Loucy (cell line): ENCODE results near the gene COA5.

Source experiments
- H2AFZ ChIP-seq: fragments of 200-600 bp; sonication (generic); 2 replicates; pipeline ENCODE4 v1.6.0; 2016; ENCODE audit warnings: antibody characterized with exemption, mild to moderate bottlenecking, low read length, moderate library complexity
- H3F3A ChIP-seq: fragments of 200-600 bp; 2 replicates; pipeline ENCODE4 v1.6.0; 2016; ENCODE audit warnings: antibody characterized with exemption, low read depth, mild to moderate bottlenecking
- H3K27me3 ChIP-seq: fragments of 200-600 bp; sonication (generic); 2 replicates; pipeline ENCODE4 v1.6.1; 2014; ENCODE audit warnings: low read length, mild to moderate bottlenecking; ENCODE audit not compliant: insufficient read depth, poor library complexity, severe bottlenecking
- H3K36me3 ChIP-seq: fragments of 200-600 bp; sonication (generic); 2 replicates; pipeline ENCODE4 v1.6.1; 2016; ENCODE audit warnings: low read length; ENCODE audit not compliant: insufficient read depth
- H3K4me1 ChIP-seq: fragments of 200-600 bp; sonication (generic); 2 replicates; pipeline ENCODE4 v1.5.1; 2014; ENCODE audit warnings: low read length, mild to moderate bottlenecking; ENCODE audit not compliant: insufficient read depth, poor library complexity, severe bottlenecking
- H3K4me2 ChIP-seq: fragments of 200-600 bp; sonication (generic); 2 replicates; pipeline ENCODE4 v1.6.0; 2014; ENCODE audit warnings: antibody characterized with exemption, low read length, low read depth, mild to moderate bottlenecking; ENCODE audit not compliant: poor library complexity, severe bottlenecking
- H3K4me3 ChIP-seq: fragments of 200-600 bp; sonication (generic); 2 replicates; pipeline ENCODE4 v1.5.1; 2014; ENCODE audit warnings: low read length, mild to moderate bottlenecking, mixed read lengths; ENCODE audit not compliant: poor library complexity, severe bottlenecking
- H3K79me2 ChIP-seq: fragments of 200-600 bp; sonication (generic); 2 replicates; pipeline ENCODE4 v1.6.1; 2014; ENCODE audit warnings: low read length; ENCODE audit not compliant: insufficient read depth
- H3K9ac ChIP-seq: fragments of 200-600 bp; sonication (generic); 2 replicates; pipeline ENCODE4 v1.6.0; 2014; ENCODE audit warnings: mild to moderate bottlenecking, low read depth, low read length, moderate library complexity; ENCODE audit not compliant: poor library complexity, severe bottlenecking
- H3K9me2 ChIP-seq: fragments of 200-600 bp; sonication (generic); replicated peaks from 2 replicates; pipeline ENCODE4 v1.6.1; 2016; ENCODE audit warnings: low read depth, low read length, mixed read lengths
- H3K9me3 ChIP-seq: fragments of 200-600 bp; sonication (generic); 2 replicates; pipeline ENCODE4 v1.6.1; 2014; ENCODE audit warnings: mild to moderate bottlenecking, antibody characterized with exemption, low read length, low read depth; ENCODE audit not compliant: insufficient read depth
- H4K20me1 ChIP-seq: fragments of 200-600 bp; sonication (generic); 2 replicates; pipeline ENCODE4 v1.6.0; 2014; ENCODE audit warnings: antibody characterized with exemption, low read length, mild to moderate bottlenecking; ENCODE audit not compliant: insufficient read depth, poor library complexity, severe bottlenecking
- EZH2phosphoT487 ChIP-seq: fragments of 200-600 bp; IDR thresholded peaks from 2 replicates; pipeline ENCODE4 v1.6.1; 2018; ENCODE audit warnings: antibody characterized with exemption, mild to moderate bottlenecking, moderate library complexity, borderline replicate concordance
- TF ChIP-seq, protein P1 (sequence below): fragments of 200-600 bp; sonication (generic); conservative IDR thresholded peaks from 2 replicates; pipeline ENCODE4 v1.5.1; 2014; ENCODE audit warnings: mild to moderate bottlenecking, antibody characterized with exemption, low read length

COA5 gene

DNA sequence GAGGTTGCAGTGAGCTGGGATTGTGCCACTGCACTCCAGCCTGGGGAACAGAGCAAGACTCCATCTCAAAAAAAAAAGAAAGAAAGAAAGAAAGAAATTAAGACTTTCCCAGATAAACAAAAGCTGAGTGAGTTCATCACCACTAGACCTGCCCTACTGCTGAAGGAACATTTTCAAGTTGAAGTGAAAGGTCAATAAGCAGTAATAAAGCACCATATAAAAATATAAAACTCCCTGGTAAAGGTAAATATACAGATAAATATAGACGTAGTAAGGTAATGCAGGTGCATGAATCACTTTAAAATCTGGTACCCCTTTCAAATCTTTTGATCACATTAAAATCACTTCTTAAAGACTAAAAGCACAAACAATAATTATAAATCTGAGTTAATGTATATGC, 42.7 kb upstream of the COA5 start:
- H3F3A ChIP-seq: no peaks in the 10 kb centered on the region
- H3K4me1 ChIP-seq: peaks cover 15% of the 10 kb centered on the region
- H3K79me2 ChIP-seq: no peaks in the 10 kb centered on the region
- no peaks in the 10 kb centered on the region for H3K27me3 ChIP-seq
- H3K4me3 ChIP-seq: no peak overlapping the region
- TF ChIP-seq, protein P1, sequence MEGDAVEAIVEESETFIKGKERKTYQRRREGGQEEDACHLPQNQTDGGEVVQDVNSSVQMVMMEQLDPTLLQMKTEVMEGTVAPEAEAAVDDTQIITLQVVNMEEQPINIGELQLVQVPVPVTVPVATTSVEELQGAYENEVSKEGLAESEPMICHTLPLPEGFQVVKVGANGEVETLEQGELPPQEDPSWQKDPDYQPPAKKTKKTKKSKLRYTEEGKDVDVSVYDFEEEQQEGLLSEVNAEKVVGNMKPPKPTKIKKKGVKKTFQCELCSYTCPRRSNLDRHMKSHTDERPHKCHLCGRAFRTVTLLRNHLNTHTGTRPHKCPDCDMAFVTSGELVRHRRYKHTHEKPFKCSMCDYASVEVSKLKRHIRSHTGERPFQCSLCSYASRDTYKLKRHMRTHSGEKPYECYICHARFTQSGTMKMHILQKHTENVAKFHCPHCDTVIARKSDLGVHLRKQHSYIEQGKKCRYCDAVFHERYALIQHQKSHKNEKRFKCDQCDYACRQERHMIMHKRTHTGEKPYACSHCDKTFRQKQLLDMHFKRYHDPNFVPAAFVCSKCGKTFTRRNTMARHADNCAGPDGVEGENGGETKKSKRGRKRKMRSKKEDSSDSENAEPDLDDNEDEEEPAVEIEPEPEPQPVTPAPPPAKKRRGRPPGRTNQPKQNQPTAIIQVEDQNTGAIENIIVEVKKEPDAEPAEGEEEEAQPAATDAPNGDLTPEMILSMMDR: no peak
- no peak for TF ChIP-seq EZH2phosphoT487
- peaks cover 14% of the 10 kb centered on the region; the same call in 1 of the 2 replicates for H3K36me3 ChIP-seq
- no peak overlapping the region for H3K4me2 ChIP-seq
- no peaks in the 10 kb centered on the region for H3K9me2 ChIP-seq
- H4K20me1 ChIP-seq: no peaks in the 10 kb centered on the region
- no peaks in the 10 kb centered on the region for H3K9me3 ChIP-seq
- no peak overlapping the region for H2AFZ ChIP-seq
- no peak overlapping the region for H3K9ac ChIP-seq

DNA sequence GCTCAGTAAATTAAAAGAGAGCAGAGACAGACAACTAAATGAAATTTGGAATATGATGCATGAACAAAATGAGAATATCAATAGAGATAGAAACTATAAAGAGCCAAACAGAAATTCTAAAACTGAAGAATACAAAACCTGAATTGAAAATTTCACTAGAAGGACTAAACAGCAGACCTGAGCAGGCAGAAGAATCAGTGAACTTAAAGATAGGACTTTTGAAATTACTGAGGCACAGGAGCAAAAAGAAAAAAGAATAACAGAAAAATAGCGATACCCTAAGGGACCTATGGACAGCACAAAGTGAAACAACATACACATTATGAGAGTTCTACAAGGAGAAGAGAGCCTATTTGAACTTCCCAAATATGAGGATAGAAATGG, 41.7 kb upstream of the COA5 start:
- H3K9ac ChIP-seq: no peak overlapping the region
- peaks cover 14% of the 10 kb centered on the region; the same call in 1 of the 2 replicates for H3K36me3 ChIP-seq
- H3K9me3 ChIP-seq: no peaks in the 10 kb centered on the region
- no peak overlapping the region for H3K4me3 ChIP-seq
- TF ChIP-seq EZH2phosphoT487: no peak
- TF ChIP-seq, protein P1: no peak
- no peaks in the 10 kb centered on the region for H3K79me2 ChIP-seq
- peaks cover 8% of the 10 kb centered on the region for H3K4me1 ChIP-seq
- H2AFZ ChIP-seq: no peak overlapping the region
- H3K9me2 ChIP-seq: no peaks in the 10 kb centered on the region
- no peak overlapping the region for H3K4me2 ChIP-seq
- H3F3A ChIP-seq: no peaks in the 10 kb centered on the region
- H4K20me1 ChIP-seq: no peaks in the 10 kb centered on the region
- no peaks in the 10 kb centered on the region for H3K27me3 ChIP-seq

DNA sequence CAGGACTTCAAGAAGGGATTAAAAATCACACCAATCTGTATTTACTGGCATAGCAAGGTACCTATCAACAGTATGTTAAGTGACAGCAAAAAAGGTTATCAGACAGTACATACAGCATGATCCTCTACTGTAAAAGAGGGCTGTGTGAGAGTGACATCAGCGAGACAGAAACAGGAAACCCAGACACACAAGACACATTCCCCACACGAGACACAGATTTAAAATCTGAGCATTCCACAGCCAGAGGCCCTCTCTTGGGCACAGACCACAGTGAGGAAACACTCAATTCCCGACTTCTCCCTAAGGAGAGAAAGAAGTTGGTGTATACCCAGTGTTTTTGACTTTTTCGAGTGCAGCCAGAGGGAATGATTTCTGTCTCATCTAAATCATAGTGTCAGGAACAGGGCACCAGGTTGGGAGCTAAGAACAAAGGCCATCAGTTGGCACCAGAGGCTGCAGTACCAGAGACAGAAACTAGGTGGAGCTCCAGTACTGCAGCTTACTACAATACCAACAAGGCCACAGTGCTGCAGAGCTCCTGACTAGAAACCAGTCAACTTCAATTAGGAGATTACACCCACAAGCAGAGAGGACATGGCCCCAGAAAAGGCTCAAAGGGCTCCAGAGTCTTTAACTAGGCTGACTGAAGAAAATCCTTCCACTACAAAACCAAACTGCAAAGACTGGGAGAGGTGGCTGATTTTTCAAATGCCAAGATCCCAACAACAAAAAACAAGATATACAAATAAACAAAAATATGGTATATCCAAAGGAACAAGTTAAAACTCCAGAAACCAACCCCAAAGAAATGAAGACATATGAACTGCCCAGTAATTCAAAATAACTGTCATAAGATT, 41.1 kb upstream of the COA5 start:
- H3K4me1 ChIP-seq: peaks cover 2% of the 10 kb centered on the region
- no peak for TF ChIP-seq EZH2phosphoT487
- TF ChIP-seq, protein P1: peak; percentile 99
- no peaks in the 10 kb centered on the region for H4K20me1 ChIP-seq
- no peak overlapping the region for H3K4me2 ChIP-seq
- H3K4me3 ChIP-seq: no peak overlapping the region
- no peaks in the 10 kb centered on the region for H3K79me2 ChIP-seq
- H3K9ac ChIP-seq: no peak overlapping the region
- no peak overlapping the region for H2AFZ ChIP-seq
- no peaks in the 10 kb centered on the region for H3F3A ChIP-seq
- no peaks in the 10 kb centered on the region for H3K9me2 ChIP-seq
- peaks cover 14% of the 10 kb centered on the region; the same call in 1 of the 2 replicates for H3K36me3 ChIP-seq
- no peaks in the 10 kb centered on the region for H3K9me3 ChIP-seq
- no peaks in the 10 kb centered on the region for H3K27me3 ChIP-seq
